Retina (tissue), 1 donor: ENCODE results near the gene GLIPR1.

Experiments used
- DNase-seq: peaks from one replicate; pipeline ENCODE4 v3.0.0-alpha.2; 2016

GLIPR1 gene

DNA sequence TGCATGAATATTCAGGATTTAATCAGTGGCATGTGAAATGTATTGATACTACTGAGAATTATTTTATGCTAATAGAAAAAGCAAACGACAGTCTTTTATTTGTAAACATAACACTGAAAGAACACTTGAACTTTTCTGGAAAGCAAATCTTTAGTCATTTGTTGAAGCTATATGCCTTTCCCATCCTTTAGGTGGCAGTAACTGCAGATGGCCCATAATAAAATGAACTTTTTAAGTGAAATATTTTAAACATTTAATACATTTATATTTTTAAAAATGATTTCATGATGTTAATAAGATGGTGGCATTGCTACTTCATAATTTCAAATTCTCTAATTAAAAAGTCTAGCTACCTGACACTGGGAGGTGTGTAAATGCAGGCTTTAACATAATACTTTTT is 44.7 kb downstream of the GLIPR1 start:
- DNase-seq = no peak

DNA sequence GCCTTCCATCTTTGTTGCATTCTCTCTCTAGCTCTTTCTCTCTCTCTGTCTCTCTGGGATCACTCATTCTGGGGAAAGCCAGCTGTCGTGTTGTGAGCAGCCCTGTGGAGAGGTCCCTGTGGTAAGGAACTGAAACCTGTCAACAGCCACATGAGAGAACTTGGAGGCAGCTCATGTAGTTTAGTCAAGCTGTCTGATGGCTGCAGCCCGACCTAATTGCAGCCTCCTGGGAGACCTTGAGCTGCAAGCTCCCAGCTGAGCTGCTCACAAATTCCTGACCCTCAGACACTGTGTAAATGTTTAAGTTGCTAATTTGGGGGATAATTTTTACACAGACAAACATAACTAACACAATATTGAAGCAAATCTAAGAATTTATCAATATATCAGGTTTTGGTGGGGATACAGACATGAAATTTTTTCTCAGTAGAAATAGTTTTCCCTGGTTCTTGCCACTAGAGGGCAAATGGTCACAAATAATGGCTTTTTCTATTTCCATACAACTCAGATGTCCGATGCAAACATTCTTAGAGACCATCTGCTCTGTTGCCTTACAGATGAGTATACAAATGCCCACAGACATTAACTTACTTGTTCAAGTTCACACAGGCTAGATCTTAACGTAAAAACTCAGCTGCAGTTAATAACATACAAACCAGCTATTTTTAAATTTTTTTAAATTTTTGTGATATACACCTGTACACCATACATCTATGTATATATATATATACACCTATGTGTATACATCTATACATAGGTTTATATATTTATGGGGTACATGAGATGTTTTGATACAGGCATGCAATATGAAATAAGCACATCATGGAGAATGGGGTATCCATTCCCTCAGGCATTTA is 46.3 kb downstream of the GLIPR1 start:
- peak; percentile 80 for DNase-seq

DNA sequence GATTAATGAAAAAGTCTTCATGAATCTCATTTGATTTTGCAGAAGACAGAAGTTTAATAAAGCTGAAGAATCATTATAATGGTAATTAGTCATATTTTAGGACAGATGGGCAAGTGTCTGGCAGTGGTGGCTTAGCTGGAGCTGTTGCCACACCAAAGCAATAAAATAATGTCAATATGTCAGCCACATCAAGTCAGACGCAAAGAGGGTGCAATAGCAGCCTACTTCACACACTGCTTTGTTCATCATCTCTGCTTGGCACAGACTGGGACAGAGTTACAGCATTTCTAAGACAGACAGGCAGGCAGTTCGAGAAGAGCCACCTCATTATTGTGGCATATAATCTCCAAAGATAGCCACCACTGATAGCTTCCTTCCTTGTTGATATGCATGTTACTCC is 47.7 kb downstream of the GLIPR1 start:
- DNase-seq = peak; percentile 9

DNA sequence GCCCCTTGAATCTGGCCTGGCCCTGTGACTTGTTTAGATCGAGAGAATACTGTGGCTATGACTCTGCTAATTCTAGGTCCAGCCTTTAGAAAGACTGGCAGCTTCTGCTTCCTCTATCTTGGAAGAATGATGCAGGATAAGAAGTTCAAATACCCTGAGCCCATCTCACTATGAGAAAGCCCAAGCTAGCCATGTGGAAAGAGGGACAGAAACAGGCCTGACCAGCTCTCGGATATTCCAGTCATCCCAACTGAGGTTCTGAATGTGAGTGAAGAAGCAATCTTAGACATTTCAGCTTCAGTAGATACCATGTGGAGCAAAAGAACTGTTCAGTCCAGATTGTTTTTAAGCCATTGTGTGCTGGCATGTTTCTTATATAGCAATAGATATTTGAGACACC is 48.1 kb downstream of the GLIPR1 start:
- no peak for DNase-seq

DNA sequence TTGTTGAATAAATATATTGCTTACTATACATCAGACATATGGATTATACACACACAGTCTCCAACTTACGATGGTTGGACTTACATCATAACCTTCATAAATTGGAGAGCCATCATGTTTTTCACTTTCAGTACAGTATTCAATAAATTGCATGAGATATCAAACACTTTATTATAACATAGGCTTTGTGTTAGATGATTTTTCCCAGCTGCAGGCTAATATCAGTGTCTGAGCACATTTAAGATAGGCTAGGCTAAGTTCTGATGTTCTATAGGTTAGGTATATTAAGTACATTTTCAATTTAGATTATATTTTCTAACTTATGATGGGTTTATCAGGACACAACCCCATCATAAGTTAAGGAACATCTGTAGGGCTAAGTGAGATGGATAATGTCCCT is 48.8 kb downstream of the GLIPR1 start:
- no peak for DNase-seq

DNA sequence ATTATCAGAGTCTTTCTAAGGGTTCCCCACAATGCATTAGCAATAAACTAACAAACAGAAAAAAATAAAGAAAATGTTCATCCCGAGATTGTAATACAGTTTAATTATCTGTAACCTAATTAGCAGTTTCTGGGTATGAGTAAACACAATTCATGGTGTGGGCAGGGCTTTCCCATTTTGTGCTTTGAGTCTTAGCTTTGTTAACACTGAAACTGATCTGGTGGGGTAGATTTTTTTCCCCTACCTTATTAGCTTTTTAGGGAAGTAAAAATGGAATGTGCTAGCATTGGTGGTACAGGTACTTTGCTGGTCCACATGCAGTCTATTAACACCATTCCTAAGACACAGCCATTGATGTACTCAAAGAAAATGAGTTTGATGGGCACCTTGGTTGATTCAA is 49.3 kb downstream of the GLIPR1 start:
- no peak for DNase-seq

DNA sequence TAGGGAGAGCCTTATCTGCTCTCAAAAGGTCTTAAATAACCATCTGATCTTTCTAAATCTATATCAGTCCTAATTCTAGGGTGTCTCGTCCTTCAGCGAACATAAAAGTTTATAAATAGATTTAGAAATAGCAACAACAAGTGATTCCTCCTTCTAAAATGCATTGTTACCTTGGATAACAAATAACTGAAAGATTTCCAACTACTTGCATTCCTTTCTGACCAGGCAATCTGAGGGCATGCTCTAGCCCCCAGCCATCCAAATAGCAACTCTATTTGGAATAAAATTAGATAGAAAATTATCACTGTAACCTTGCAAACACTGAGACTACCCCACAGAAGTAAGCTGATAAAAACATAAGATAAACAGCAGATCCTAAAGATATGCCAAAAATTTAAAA is 52.7 kb downstream of the GLIPR1 start:
- no peak for DNase-seq

DNA sequence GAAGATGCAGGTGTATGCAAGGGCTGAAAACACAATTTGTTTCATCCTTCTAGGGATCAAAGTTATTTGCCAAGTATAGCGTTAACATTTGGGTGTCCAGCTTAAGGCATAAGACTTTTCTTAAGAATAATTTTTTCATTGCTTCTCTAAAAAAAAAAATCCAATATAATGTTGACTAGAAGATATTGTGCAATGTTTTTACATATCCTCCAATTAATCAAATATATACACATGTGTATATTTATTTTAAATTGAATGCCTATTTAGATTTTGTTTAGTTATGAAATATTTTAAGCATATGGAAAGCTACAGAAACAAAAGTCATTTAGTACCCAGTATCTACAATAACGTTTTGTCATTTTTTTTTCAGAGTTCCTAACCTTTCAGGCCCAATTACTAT is 59.3 kb downstream of the GLIPR1 start:
- DNase-seq = no peak

DNA sequence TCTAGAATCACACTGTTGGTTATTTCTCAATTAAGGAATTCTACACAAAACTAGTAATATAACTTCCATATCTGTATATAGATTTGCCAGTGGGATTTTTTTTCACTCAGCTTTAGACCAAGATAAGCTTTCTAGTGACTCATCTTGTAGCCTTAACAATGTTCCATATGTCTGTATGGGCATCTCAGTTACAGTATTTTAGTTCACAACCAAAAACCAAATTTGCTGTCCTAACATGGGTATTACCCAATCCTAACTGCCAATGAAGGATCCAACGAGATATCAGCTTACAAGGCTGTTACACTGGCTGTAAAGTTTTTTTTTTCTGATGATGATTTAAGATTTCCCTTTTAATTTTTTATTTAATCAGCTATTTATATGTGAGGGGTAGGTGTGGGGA is 62.4 kb downstream of the GLIPR1 start:
- no peak for DNase-seq

DNA sequence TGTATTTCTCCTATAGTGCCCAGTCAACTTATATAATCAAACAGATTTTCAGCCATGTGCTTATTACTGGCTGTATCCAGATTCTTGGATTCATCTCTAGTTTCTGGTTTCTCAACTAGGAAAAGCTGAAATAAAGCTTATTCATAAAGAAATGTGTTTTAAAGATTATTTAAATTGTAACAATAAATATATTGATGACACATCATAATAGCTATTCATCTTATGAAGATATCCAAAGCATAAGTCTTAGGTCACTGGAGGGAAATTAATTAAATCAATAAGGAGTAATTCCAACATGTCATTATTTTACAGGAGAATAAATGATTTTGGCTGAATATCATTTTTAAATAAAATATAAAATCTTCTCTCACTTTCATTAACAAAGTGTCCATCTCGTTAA is 63.0 kb downstream of the GLIPR1 start:
- no peak for DNase-seq

DNA sequence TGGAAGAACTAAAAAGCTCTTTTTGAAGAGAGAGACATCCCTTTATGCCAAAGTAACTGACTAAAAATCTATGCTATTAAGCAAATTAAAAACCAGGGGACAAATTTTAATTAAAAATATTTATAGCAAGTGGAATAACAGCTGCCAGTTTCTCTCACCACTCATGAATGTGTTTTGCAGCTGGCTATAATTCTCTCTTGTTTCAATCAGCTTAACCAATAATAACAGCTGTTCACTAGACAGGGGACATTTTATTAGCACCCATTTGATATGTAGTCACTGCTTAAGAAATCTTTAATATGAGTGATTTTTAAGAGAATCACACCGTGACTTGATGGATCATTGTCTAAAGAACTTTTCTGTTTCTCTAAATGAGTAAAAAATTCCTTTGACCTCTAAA is 65.1 kb downstream of the GLIPR1 start:
- DNase-seq = no peak

DNA sequence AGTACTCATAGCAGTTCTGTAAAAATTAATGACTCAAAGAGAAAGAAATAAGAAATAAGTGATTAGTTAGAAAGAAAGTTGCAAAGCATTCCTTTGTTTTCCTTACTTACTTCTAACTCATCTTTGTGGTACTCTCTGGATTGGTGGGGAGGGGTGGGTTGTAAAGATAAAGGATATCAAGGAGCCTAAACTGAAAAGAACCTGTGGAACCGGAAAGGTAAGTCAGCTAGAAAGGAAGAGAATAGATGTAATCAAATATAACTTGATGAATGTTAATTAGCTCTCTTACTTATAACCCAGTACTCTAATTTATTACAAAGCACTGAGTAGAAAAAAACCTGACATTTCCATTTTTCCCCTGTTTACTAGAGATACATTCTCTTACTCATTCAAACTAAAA is 68.3 kb downstream of the GLIPR1 start:
- no peak for DNase-seq

DNA sequence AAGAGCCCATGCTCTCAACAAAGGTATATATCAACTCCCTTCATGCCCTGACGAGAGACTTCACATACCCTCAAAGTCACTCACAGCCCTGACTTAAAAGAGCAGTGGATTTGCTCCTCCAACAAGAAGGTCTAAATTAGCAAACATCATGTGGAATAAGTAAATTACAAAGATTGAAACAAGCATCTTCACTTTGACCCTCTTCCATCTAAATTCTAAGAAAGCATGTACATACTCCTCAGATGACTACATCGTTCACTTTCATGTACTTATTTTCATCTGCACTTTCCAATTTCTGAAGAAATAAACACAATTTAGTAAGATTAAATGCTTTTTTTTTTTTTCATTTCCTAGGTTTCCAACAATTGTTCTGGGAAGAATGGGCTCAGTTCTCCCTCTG is 69.4 kb downstream of the GLIPR1 start:
- DNase-seq = no peak

DNA sequence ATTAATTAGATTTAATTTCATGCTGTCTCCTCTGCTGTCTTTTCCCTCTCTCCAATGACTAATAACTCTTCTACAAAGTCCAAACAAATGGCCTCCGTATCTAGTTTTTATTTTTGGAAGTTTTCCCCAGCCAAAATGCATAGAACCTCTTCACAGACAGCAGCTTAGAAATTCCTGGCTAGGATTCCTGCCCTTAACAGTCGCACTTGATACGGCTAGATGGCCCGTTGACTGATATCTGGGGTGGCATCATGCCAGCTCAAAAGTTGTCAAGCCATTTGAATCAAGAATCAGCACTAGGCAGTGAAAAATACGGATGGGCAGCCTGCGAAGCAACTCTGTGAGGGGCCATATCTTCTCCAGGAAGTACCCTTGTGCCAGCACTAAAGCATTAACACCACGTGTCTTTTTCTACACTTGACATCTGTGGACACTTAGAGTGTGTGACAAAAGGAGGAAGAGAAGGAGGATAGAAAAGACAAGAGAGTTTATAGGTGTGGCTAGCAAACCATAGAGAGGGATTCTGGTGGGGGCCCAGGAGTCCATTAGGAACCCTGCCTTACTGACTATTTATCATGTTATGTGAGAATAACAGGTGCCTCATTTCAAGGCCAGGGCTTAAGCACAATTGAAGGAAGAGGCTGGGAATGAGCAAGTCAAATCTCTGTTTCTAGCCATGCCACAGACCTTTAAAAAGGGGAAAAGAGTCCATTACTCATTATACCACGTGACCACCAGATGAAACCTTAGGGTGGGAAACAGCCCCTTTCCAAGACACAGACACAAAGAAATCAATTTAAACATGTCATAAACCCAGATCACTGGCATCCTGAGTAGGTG is 70.1 kb downstream of the GLIPR1 start:
- no peak for DNase-seq

DNA sequence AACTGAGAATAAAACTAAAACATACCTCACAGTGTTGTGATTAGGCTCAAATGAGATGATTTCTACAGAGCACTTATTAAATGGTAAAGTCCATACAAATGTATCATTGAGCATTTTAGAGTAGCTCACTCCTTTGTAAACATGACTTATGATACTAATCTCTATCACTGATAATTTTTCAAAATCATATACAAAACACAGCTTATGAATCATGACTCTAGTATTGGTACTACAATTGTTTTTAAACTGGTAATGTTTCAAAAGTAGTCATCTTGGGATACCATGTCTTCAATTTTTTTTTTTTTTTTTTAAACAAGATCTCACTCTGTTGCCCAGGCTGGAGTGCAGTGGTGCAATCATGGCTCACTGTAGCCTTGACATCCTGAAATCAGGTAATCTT is 70.9 kb downstream of the GLIPR1 start:
- no peak for DNase-seq

DNA sequence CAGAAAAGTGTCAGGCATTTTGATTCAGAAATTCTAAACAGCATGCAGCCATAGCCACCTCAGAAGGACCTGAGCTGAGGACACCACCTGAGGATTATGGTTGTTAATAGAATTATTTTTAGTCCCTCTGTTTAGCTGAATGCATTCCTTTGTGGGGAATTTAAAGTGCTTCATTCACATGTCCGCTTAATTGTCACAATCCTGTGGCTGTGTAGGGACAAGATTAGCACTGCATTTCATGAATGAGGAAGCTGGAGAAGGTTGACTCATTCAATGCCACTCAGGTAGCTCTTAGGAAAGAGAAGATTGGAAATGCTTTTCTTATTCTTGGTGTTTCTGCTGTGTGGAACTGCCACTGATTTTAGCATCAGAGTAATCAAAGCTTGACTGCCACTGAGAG is 72.8 kb downstream of the GLIPR1 start:
- no peak for DNase-seq
